HEK293 (cell line): ENCODE measurements around the gene RAB1B.

ENCODE experiments used
- CTCF ChIA-PET: fragments of 350-600 bp; formaldehyde crosslinking; extraction: SDS; loops from one replicate; lab custom pipeline; 2021; ENCODE audit warnings: antibody characterized with exemption; lab: Yijun Ruan, JAX
- POLR2A ChIA-PET: fragments of 300-600 bp; formaldehyde crosslinking; extraction: SDS; loops from one replicate; lab custom pipeline; 2020; ENCODE audit warnings: antibody characterized with exemption, inconsistent platforms; lab: Yijun Ruan, JAX
- H3K27ac ChIP-seq: fragments of 200-500 bp; sonication (Bioruptor generic); 2 replicates; pipeline ENCODE4 v1.5.1; 2014; ENCODE audit warnings: low read depth, low read length, control low read depth, inconsistent platforms; ENCODE audit errors: extremely low read depth
- H3K36me3 ChIP-seq, 2 experiments: fragments of 200-500 bp in 1 of 2; sonication (Bioruptor generic) in 1 of 2; 1 replicate in 1 of 2; 2 replicates in 1 of 2; pipeline ENCODE4 v1.5.1; 2014 to 2017; ENCODE audit warnings: inconsistent platforms in 2 of 2, low read length in 2 of 2; ENCODE audit not compliant: control insufficient read depth in 2 of 2, insufficient read depth in 1 of 2
- H3K4me1 ChIP-seq: fragments of 200-500 bp; sonication (Bioruptor generic); 2 replicates; pipeline ENCODE4 v1.5.1; 2014; ENCODE audit warnings: mild to moderate bottlenecking, low read length, inconsistent platforms; ENCODE audit not compliant: control insufficient read depth, insufficient read depth
- H3K4me3 ChIP-seq: 2 replicates; pipeline ENCODE4 v1.5.1; 2011; ENCODE audit warnings: low read depth, mild to moderate bottlenecking, control low read depth, low read length, moderate library complexity
- H3K9me3 ChIP-seq: fragments of 200-500 bp; sonication (Bioruptor generic); 2 replicates; pipeline ENCODE4 v1.5.1; 2014; ENCODE audit warnings: low read depth, low read length, inconsistent platforms; ENCODE audit not compliant: control insufficient read depth, insufficient read depth
- IKZF3 ChIP-seq: fragments of 450-650 bp; IDR thresholded peaks from 2 replicates; pipeline ENCODE4 v1.5.0; 2018; ENCODE audit warnings: missing biosample characterization, mild to moderate bottlenecking, missing genetic modification characterization, moderate library complexity
- KLF7 ChIP-seq: fragments of 450-650 bp; formaldehyde crosslinking; IDR thresholded peaks from 2 replicates; pipeline ENCODE4 v1.5.1; 2016; ENCODE audit warnings: missing biosample characterization, missing genetic modification characterization, borderline replicate concordance
- SALL2 ChIP-seq: fragments of 450-650 bp; formaldehyde crosslinking; IDR thresholded peaks from 2 replicates; pipeline ENCODE4 v1.5.0; 2017; ENCODE audit warnings: missing biosample characterization, mild to moderate bottlenecking, missing genetic modification characterization, borderline replicate concordance
- ZEB2 ChIP-seq: fragments of 450-650 bp; formaldehyde crosslinking; IDR thresholded peaks from 2 replicates; pipeline ENCODE4 v1.5.1; 2016; ENCODE audit warnings: missing biosample characterization, missing genetic modification characterization
- ZNF132 ChIP-seq: fragments of 450-650 bp; formaldehyde crosslinking; IDR thresholded peaks from 2 replicates; pipeline ENCODE4 v1.5.1; 2017; ENCODE audit warnings: missing biosample characterization, missing genetic modification characterization, borderline replicate concordance
- ZNF155 ChIP-seq: fragments of 450-650 bp; formaldehyde crosslinking; IDR thresholded peaks from 2 replicates; pipeline ENCODE4 v1.5.1; 2016; ENCODE audit warnings: missing biosample characterization, missing genetic modification characterization
- ZNF366 ChIP-seq: fragments of 450-650 bp; formaldehyde crosslinking; conservative IDR thresholded peaks from 2 replicates; pipeline ENCODE4 v1.5.1; 2016; ENCODE audit warnings: missing biosample characterization, missing genetic modification characterization
- ZNF404 ChIP-seq: fragments of 450-650 bp; formaldehyde crosslinking; IDR thresholded peaks from 2 replicates; pipeline ENCODE4 v1.5.1; 2017; ENCODE audit warnings: missing biosample characterization, missing genetic modification characterization
- ZNF530 ChIP-seq: fragments of 450-650 bp; formaldehyde crosslinking; IDR thresholded peaks from 2 replicates; pipeline ENCODE4 v1.5.1; 2016; ENCODE audit warnings: low read depth, missing biosample characterization, missing genetic modification characterization
- ZNF560 ChIP-seq: fragments of 450-650 bp; formaldehyde crosslinking; IDR thresholded peaks from 2 replicates; pipeline ENCODE4 v1.5.1; 2017; ENCODE audit warnings: missing biosample characterization, missing genetic modification characterization, borderline replicate concordance
- ZNF561 ChIP-seq: fragments of 450-650 bp; IDR thresholded peaks from 2 replicates; pipeline ENCODE4 v1.5.1; 2018; ENCODE audit warnings: missing biosample characterization, missing genetic modification characterization, borderline replicate concordance
- ZNF600 ChIP-seq: fragments of 450-650 bp; formaldehyde crosslinking; IDR thresholded peaks from 2 replicates; pipeline ENCODE4 v1.5.1; 2016; ENCODE audit warnings: missing biosample characterization, missing genetic modification characterization
- ZNF791 ChIP-seq: fragments of 450-650 bp; formaldehyde crosslinking; IDR thresholded peaks from 2 replicates; pipeline ENCODE4 v1.5.1; 2016; ENCODE audit warnings: missing biosample characterization, missing genetic modification characterization
- TF ChIP-seq, protein P1 (sequence below): fragments of 450-650 bp; formaldehyde crosslinking; IDR thresholded peaks from 2 replicates; pipeline ENCODE4 v1.5.1; 2016; ENCODE audit warnings: missing biosample characterization, missing genetic modification characterization, borderline replicate concordance
- TF ChIP-seq, protein P2 (sequence below): fragments of 450-650 bp; IDR thresholded peaks from 2 replicates; pipeline ENCODE4 v1.5.1; 2018; ENCODE audit warnings: missing biosample characterization, mild to moderate bottlenecking, missing genetic modification characterization
- TF ChIP-seq, protein P3 (sequence below): fragments of 450-650 bp; formaldehyde crosslinking; IDR thresholded peaks from 2 replicates; pipeline ENCODE4 v1.5.1; 2016; ENCODE audit warnings: missing biosample characterization, missing genetic modification characterization, low read depth

Gene RAB1B

DNA sequence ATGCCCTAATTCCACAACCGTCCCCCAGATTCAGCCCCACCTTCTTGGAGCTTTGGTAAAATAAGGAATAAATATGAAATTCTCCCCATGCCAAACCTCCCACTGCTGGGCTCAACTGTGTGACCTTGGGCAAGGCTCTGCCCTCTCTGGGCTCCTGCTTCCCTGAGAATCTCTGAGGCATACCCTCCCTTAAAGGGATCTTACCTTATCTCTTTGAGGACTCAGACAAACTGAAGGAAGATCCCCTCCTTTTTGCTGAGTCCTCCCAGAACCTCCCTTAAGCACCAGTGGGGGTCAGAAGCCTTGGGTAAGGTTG, 45.7 kb downstream of the RAB1B start (continued):
- TF ChIP-seq, protein P1, sequence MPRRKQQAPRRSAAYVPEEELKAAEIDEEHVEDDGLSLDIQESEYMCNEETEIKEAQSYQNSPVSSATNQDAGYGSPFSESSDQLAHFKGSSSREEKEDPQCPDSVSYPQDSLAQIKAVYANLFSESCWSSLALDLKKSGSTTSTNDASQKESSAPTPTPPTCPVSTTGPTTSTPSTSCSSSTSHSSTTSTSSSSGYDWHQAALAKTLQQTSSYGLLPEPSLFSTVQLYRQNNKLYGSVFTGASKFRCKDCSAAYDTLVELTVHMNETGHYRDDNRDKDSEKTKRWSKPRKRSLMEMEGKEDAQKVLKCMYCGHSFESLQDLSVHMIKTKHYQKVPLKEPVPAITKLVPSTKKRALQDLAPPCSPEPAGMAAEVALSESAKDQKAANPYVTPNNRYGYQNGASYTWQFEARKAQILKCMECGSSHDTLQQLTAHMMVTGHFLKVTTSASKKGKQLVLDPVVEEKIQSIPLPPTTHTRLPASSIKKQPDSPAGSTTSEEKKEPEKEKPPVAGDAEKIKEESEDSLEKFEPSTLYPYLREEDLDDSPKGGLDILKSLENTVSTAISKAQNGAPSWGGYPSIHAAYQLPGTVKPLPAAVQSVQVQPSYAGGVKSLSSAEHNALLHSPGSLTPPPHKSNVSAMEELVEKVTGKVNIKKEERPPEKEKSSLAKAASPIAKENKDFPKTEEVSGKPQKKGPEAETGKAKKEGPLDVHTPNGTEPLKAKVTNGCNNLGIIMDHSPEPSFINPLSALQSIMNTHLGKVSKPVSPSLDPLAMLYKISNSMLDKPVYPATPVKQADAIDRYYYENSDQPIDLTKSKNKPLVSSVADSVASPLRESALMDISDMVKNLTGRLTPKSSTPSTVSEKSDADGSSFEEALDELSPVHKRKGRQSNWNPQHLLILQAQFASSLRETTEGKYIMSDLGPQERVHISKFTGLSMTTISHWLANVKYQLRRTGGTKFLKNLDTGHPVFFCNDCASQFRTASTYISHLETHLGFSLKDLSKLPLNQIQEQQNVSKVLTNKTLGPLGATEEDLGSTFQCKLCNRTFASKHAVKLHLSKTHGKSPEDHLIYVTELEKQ (tag by site-specific recombination) = no peak
- TF ChIP-seq ZNF366 (tag by site-specific recombination) = no peak
- no peak for TF ChIP-seq ZNF791 (tag by site-specific recombination)
- TF ChIP-seq, protein P2, sequence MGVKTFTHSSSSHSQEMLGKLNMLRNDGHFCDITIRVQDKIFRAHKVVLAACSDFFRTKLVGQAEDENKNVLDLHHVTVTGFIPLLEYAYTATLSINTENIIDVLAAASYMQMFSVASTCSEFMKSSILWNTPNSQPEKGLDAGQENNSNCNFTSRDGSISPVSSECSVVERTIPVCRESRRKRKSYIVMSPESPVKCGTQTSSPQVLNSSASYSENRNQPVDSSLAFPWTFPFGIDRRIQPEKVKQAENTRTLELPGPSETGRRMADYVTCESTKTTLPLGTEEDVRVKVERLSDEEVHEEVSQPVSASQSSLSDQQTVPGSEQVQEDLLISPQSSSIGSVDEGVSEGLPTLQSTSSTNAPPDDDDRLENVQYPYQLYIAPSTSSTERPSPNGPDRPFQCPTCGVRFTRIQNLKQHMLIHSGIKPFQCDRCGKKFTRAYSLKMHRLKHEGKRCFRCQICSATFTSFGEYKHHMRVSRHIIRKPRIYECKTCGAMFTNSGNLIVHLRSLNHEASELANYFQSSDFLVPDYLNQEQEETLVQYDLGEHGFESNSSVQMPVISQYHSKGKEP (tag by site-specific recombination) = no peak
- no peak for TF ChIP-seq KLF7 (tag by site-specific recombination)
- TF ChIP-seq SALL2 = no peak

DNA sequence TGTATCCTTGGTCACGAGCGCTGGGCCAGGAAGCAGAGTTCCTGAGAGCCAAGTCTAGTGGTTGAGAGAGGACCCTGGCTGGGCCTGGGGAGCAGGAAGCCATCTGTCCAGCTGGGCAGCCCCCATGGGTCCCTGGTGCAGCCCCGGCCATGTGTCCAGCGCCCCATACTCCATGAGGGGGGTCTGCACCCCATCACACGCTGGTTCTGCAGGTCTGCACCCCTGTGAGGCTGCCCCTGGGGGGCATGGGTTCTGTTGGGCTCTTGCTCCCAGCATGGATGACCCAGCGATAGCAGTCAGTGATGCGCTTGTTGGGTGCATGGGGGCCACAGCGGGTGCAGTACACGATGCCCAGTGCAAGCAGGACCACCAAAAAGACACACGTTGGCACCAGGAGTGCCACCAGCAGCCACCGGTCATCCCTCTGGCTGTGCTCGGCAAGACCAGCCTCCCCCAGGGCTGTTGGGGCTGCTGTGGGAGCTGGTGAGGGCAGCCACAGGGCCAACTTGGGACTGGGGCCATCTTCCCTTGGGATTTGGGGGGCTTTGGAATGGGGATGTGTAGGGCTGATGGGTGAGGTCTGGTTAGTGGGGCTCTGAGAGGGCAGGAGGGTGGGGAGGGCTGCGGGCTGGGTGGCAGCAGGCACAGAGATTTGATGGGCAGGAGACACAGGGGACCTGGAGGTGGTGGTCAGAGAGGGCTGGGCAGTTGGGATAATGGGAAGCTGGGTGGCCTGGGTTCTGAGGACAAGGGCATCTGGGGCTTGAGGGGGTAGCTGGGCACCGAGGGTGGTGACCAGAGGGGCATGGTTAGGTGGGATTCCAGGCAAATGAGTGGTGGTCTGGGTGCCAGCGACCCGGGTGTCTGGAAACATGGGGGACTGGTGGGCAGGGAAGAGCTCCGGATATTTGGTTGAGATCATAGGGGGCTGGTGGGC, 46.4 kb downstream of the RAB1B start:
- CTCF ChIA-PET = interaction anchor here (0.6 to 1.1 kb wide), 4 partner anchors 15 to 270 kb away, joined by 3 to 5 read pairs (median 4); no protein-coding TSS in a partner anchor

GRCh38 chr11:66315498-66315885, 47.1 kb downstream of the RAB1B start:
- no peaks in the 10 kb centered on the region for H3K4me1 ChIP-seq
- H3K9me3 ChIP-seq = no peaks in the 10 kb centered on the region
- H3K27ac ChIP-seq = no peak overlapping the region
- CTCF ChIA-PET = interaction anchor here (1.0 to 1.1 kb wide), 2 partner anchors 15 to 46 kb away, joined by 3 to 5 read pairs; no protein-coding TSS in a partner anchor
- POLR2A ChIA-PET = interaction anchor here (0.5 to 1.2 kb wide), 2 partner anchors 20 to 234 kb away, joined by 3 read pairs; partner anchors contain the start of gene RIN1
- no peaks in the 10 kb centered on the region for H3K36me3 ChIP-seq
- TF ChIP-seq IKZF3 (tag by site-specific recombination) = no peak
- no peak for TF ChIP-seq ZNF560 (tag by site-specific recombination)
- TF ChIP-seq ZNF561 (tag by site-specific recombination) = no peak
- TF ChIP-seq ZEB2 (tag by site-specific recombination) = no peak
- no peak for TF ChIP-seq ZNF132
- TF ChIP-seq ZNF404 (tag by site-specific recombination) = no peak
- no peak for TF ChIP-seq ZNF155 (tag by site-specific recombination)
- TF ChIP-seq ZNF600 = no peak
- H3K4me3 ChIP-seq = no peak overlapping the region

More for the DNA sequence above, 46.4 kb downstream of the RAB1B start:
- TF ChIP-seq ZNF530 (tag by site-specific recombination) = no peak
- TF ChIP-seq, protein P3, sequence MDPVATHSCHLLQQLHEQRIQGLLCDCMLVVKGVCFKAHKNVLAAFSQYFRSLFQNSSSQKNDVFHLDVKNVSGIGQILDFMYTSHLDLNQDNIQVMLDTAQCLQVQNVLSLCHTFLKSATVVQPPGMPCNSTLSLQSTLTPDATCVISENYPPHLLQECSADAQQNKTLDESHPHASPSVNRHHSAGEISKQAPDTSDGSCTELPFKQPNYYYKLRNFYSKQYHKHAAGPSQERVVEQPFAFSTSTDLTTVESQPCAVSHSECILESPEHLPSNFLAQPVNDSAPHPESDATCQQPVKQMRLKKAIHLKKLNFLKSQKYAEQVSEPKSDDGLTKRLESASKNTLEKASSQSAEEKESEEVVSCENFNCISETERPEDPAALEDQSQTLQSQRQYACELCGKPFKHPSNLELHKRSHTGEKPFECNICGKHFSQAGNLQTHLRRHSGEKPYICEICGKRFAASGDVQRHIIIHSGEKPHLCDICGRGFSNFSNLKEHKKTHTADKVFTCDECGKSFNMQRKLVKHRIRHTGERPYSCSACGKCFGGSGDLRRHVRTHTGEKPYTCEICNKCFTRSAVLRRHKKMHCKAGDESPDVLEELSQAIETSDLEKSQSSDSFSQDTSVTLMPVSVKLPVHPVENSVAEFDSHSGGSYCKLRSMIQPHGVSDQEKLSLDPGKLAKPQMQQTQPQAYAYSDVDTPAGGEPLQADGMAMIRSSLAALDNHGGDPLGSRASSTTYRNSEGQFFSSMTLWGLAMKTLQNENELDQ (tag by site-specific recombination) = no peak
- H3K9me3 ChIP-seq = no peaks in the 10 kb centered on the region
- POLR2A ChIA-PET = interaction anchor here (1.2 kb wide), 1 partner anchor 21 kb away, joined by 3 read pairs; the partner anchor contains the start of gene RIN1
- H3K4me3 ChIP-seq = no peak overlapping the region
- H3K4me1 ChIP-seq = no peaks in the 10 kb centered on the region
- no peak overlapping the region for H3K27ac ChIP-seq
- H3K36me3 ChIP-seq = no peaks in the 10 kb centered on the region
